ENCODE data around the gene CIITA. TPM values are rescaled to one million over a fixed set of nuclear protein-coding genes. Genes with fewer than 3 reads are reported as not detected.

CIITA gene
- total RNA-seq, 2 donors from 2014 or later = 6.5 to 6.6 TPM

- Histone ChIP-seq H3K4me1 (peaks cover 16% of the 10 kb centered on the region), H3K36me3 (replicated peaks in 1 of 2; ENCODE audit: insufficient read depth in 1 of 2, low read depth in 2 of 2) (peaks cover 0 to 6% of the 10 kb centered on the region in 2 donors), H3K4me3 (no peak overlapping the region), H3K27ac (peak overlapping the region in 3 of 4 donors; percentile 24 to 44 (median 34)), H3K9me3 (no peaks in the 10 kb centered on the region), H3K27me3 (no peaks in the 10 kb centered on the region)
- DNase-seq (peak; percentile 49 to 79 (median 70)), ATAC-seq (peak; percentile 46)
- 36 to 50% methylated on average over 4 to 5 of the region's 5 CpGs for WGBS, 2 donors
- TF ChIP-seq, protein P1, sequence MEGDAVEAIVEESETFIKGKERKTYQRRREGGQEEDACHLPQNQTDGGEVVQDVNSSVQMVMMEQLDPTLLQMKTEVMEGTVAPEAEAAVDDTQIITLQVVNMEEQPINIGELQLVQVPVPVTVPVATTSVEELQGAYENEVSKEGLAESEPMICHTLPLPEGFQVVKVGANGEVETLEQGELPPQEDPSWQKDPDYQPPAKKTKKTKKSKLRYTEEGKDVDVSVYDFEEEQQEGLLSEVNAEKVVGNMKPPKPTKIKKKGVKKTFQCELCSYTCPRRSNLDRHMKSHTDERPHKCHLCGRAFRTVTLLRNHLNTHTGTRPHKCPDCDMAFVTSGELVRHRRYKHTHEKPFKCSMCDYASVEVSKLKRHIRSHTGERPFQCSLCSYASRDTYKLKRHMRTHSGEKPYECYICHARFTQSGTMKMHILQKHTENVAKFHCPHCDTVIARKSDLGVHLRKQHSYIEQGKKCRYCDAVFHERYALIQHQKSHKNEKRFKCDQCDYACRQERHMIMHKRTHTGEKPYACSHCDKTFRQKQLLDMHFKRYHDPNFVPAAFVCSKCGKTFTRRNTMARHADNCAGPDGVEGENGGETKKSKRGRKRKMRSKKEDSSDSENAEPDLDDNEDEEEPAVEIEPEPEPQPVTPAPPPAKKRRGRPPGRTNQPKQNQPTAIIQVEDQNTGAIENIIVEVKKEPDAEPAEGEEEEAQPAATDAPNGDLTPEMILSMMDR (IDR thresholded peaks at IDR 0.05) = no peak
- no peak for TF ChIP-seq POLR2A (IDR thresholded peaks at IDR 0.05)
- intact Hi-C loops (cut with DNase I) = loop anchor here (5.0 to 10.0 kb wide), 2 partner anchors 297 to 389 kb away; partner anchors contain the start of gene TNP2
Measured at GRCh38 chr16:10967986-10968385, 91.0 kb downstream of the CIITA start.

GRCh38 chr16:10968498-10968897 is 91.5 kb downstream of the CIITA start:
- Histone ChIP-seq H3K9me3 (no peaks in the 10 kb centered on the region), H3K27me3 (no peaks in the 10 kb centered on the region), H3K36me3 (replicated peaks in 1 of 2; ENCODE audit: insufficient read depth in 1 of 2, low read depth in 2 of 2) (peaks cover 0 to 3% of the 10 kb centered on the region in 2 donors), H3K27ac (peak overlapping the region in 3 of 4 donors; percentile 24 to 44 (median 34)), H3K4me1 (peaks cover 16% of the 10 kb centered on the region), H3K4me3 (no peak overlapping the region)
- no peak for DNase-seq
- TF ChIP-seq, protein P1 (IDR thresholded peaks at IDR 0.05) = no peak
- TF ChIP-seq POLR2A (IDR thresholded peaks at IDR 0.05) = no peak
- ATAC-seq = no peak
- 65 to 94% methylated on average over 3 of the region's 3 CpGs for WGBS, 2 donors
- intact Hi-C loops (cut with DNase I) = loop anchor here (5.0 to 10.0 kb wide), 2 partner anchors 296 to 389 kb away; partner anchors contain the start of gene TNP2

DNA sequence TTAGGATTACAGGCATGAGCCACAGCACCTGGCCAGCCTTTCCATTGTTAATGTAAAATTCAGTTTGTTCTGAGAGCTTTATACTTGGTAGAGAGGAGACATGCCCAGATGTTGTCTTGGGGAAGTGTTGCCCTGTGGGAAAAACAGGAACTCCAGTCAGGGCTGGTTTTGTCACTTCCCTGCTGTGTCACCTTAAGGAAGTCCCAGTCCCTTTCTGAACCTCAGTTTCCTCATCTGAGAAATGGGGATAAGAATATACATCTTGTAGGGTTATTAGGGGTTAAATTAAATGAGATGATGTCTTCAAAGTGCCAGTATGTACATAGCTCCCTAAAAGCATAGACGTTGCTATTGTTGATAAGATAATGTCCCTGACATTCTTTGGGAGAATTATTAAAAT is 92.6 kb downstream of the CIITA start:
- TF ChIP-seq, protein P1 (IDR thresholded peaks at IDR 0.05) = no peak
- no peak for TF ChIP-seq POLR2A (IDR thresholded peaks at IDR 0.05)
- Histone ChIP-seq H3K27me3 (no peaks in the 10 kb centered on the region), H3K9me3 (no peaks in the 10 kb centered on the region), H3K27ac (no peak overlapping the region), H3K4me1 (peaks cover 12% of the 10 kb centered on the region), H3K4me3 (no peak overlapping the region), H3K36me3 (replicated peaks in 1 of 2; ENCODE audit: insufficient read depth in 1 of 2, low read depth in 2 of 2) (peaks cover 0 to 3% of the 10 kb centered on the region in 2 donors)
- no peak for ATAC-seq
- intact Hi-C loops (cut with DNase I) = loop anchor here (5.0 to 10.0 kb wide), 2 partner anchors 295 to 388 kb away; partner anchors contain the start of gene TNP2
- no peak for DNase-seq
- WGBS, 2 donors = 18 to 29% methylated on average over 1 of the region's 1 CpG

GRCh38 chr16:10970065-10970464 is 93.1 kb downstream of the CIITA start:
- intact Hi-C loops (cut with DNase I) = no loop called here
- WGBS, 2 donors = 76 to 96% methylated on average over 2 of the region's 2 CpGs

More at GRCh38 chr16:10970065-10970464, 93.1 kb downstream of the CIITA start:
- TF ChIP-seq POLR2A (IDR thresholded peaks at IDR 0.05) = no peak
- TF ChIP-seq, protein P1 (IDR thresholded peaks at IDR 0.05) = no peak
- Histone ChIP-seq H3K27ac (no peak overlapping the region), H3K36me3 (replicated peaks in 1 of 2; ENCODE audit: insufficient read depth in 1 of 2, low read depth in 2 of 2) (peaks cover 0 to 3% of the 10 kb centered on the region in 2 donors), H3K4me1 (peaks cover 12% of the 10 kb centered on the region), H3K27me3 (no peaks in the 10 kb centered on the region), H3K4me3 (no peak overlapping the region), H3K9me3 (no peaks in the 10 kb centered on the region)
- DNase-seq (no peak), ATAC-seq (no peak)
